Mesenchymal stem cell (in vitro differentiated cells and primary cell): ENCODE measurements around the gene ANO10.
"Not testable (repeated sequence)": the region's sequence is repeated elsewhere in the genome, so short reads cannot be mapped to it uniquely, and the experiment has no call there.

Experiments used
- DNase-seq: peaks from one replicate; pipeline ENCODE4 v3.0.0-alpha.2; 2013
- H2AFZ ChIP-seq: one replicate; pipeline ENCODE4 v1.6.1; 2013; ENCODE audit warnings: low read depth, mild to moderate bottlenecking, control low read depth, inconsistent platforms, low read length, moderate library complexity
- H2AK5ac ChIP-seq: 2 replicates; pipeline ENCODE4 v1.6.1; 2013; ENCODE audit warnings: low read length, moderate library complexity, mild to moderate bottlenecking, inconsistent platforms; ENCODE audit not compliant: severe bottlenecking
- H2BK120ac ChIP-seq: one replicate; pipeline ENCODE4 v1.6.1; 2013; ENCODE audit warnings: low read depth, mild to moderate bottlenecking, inconsistent platforms, low read length, moderate library complexity
- H2BK12ac ChIP-seq, 2 experiments: one replicate each; pipeline ENCODE4 v1.6.1; 2013; ENCODE audit warnings: inconsistent platforms in 2 of 2, low read length in 2 of 2, mild to moderate bottlenecking in 2 of 2, moderate library complexity in 2 of 2, control low read depth in 1 of 2
- H2BK15ac ChIP-seq: one replicate; pipeline ENCODE4 v1.6.1; 2013; ENCODE audit warnings: mild to moderate bottlenecking, low read depth, inconsistent platforms; ENCODE audit not compliant: poor library complexity, severe bottlenecking
- H2BK5ac ChIP-seq: 2 replicates; pipeline ENCODE4 v1.6.1; 2013; ENCODE audit warnings: low read depth, mild to moderate bottlenecking, low read length, control low read depth, inconsistent platforms; ENCODE audit not compliant: poor library complexity, severe bottlenecking
- H3K14ac ChIP-seq, 2 experiments: one replicate each; pipeline ENCODE4 v1.6.1; 2013; ENCODE audit warnings: inconsistent platforms in 2 of 2, low read length in 2 of 2, control low read depth in 1 of 2, mild to moderate bottlenecking in 1 of 2, moderate library complexity in 1 of 2
- H3K18ac ChIP-seq, 2 experiments: one replicate each; pipeline ENCODE4 v1.6.1; 2013; ENCODE audit warnings: inconsistent platforms in 2 of 2, low read length in 2 of 2, control low read depth in 1 of 2, low read depth in 1 of 2, mild to moderate bottlenecking in 1 of 2
- H3K23ac ChIP-seq, 2 experiments: one replicate each; pipeline ENCODE4 v1.6.1; 2013; ENCODE audit warnings: inconsistent platforms in 2 of 2, low read length in 2 of 2, mild to moderate bottlenecking in 2 of 2, moderate library complexity in 2 of 2, control low read depth in 1 of 2
- H3K27ac ChIP-seq: 2 replicates; pipeline ENCODE4 v1.5.1; 2013; ENCODE audit warnings: mild to moderate bottlenecking, moderate library complexity, low read length, control low read depth, inconsistent platforms; ENCODE audit not compliant: poor library complexity, severe bottlenecking
- H3K27me3 ChIP-seq, 2 experiments: 2 replicates each; pipeline versions ENCODE4 v1.6.1 to v1.7.0; 2013; ENCODE audit warnings: low read length in 2 of 2, mild to moderate bottlenecking in 2 of 2, moderate library complexity in 2 of 2, control low read depth in 1 of 2, inconsistent platforms in 1 of 2; ENCODE audit not compliant: control insufficient read depth in 1 of 2, insufficient read depth in 1 of 2
- H3K36me3 ChIP-seq, 2 experiments: 2 replicates each; pipeline versions ENCODE4 v1.6.1 to v1.7.0; 2013; ENCODE audit warnings: low read length in 2 of 2, control low read depth in 1 of 2, inconsistent platforms in 1 of 2, low read depth in 1 of 2, mild to moderate bottlenecking in 1 of 2; ENCODE audit not compliant: insufficient read depth in 2 of 2, control insufficient read depth in 1 of 2
- H3K4ac ChIP-seq, 2 experiments: one replicate each; pipeline ENCODE4 v1.6.1; 2013; ENCODE audit warnings: inconsistent platforms in 2 of 2, low read length in 2 of 2, mild to moderate bottlenecking in 2 of 2, moderate library complexity in 2 of 2, control low read depth in 1 of 2, low read depth in 1 of 2
- H3K4me1 ChIP-seq: 2 replicates; pipeline ENCODE4 v1.6.1; 2013; ENCODE audit warnings: low read depth, low read length, control low read depth; ENCODE audit not compliant: control insufficient read depth, insufficient read depth
- H3K4me2 ChIP-seq: 2 replicates; pipeline ENCODE4 v1.6.1; 2013; ENCODE audit warnings: low read length, mild to moderate bottlenecking, inconsistent platforms; ENCODE audit not compliant: poor library complexity, severe bottlenecking
- H3K4me3 ChIP-seq, 2 experiments: 2 replicates each; pipeline versions ENCODE4 v1.5.1 to v1.7.0; 2013; ENCODE audit warnings: low read length in 2 of 2, mild to moderate bottlenecking in 2 of 2, control low read depth in 1 of 2, low read depth in 1 of 2; ENCODE audit not compliant: insufficient read depth in 1 of 2
- H3K79me1 ChIP-seq: replicated peaks from 2 replicates; pipeline ENCODE4 v1.6.1; 2013; ENCODE audit warnings: mild to moderate bottlenecking, control low read depth, low read length, inconsistent platforms; ENCODE audit not compliant: poor library complexity, severe bottlenecking
- H3K9ac ChIP-seq: 2 replicates; pipeline ENCODE4 v1.7.0; 2013; ENCODE audit warnings: mild to moderate bottlenecking, low read length, moderate library complexity
- H3K9me3 ChIP-seq: 2 replicates; pipeline ENCODE4 v1.7.0; 2013; ENCODE audit warnings: mild to moderate bottlenecking, low read length; ENCODE audit not compliant: control insufficient read depth
- H4K8ac ChIP-seq: one replicate; pipeline ENCODE4 v1.6.1; 2013; ENCODE audit warnings: inconsistent platforms, mild to moderate bottlenecking, low read length, moderate library complexity
- H4K91ac ChIP-seq: one replicate; pipeline ENCODE4 v1.6.1; 2013; ENCODE audit warnings: mild to moderate bottlenecking, low read length, inconsistent platforms
- WGBS: methylation state at CpG from one replicate; pipeline ENCODE4 v1.1.7; 2013; ENCODE audit warnings: mixed read lengths; 5-methylcytosine and 5-hydroxymethylcytosine counted together

Gene ANO10

GRCh38 chr3:43591866-43592265 lies 29.9 kb downstream of the ANO10 start:
- peaks cover 12 to 13% of the 10 kb centered on the region in 2 experiments for H3K36me3 ChIP-seq
- not testable (repeated sequence) for H3K14ac ChIP-seq, H3K18ac ChIP-seq, H3K27me3 ChIP-seq, H2AFZ ChIP-seq, H2BK120ac ChIP-seq, H2BK5ac ChIP-seq, DNase-seq, H3K27ac ChIP-seq, H2AK5ac ChIP-seq, H3K9me3 ChIP-seq, H2BK12ac ChIP-seq, H3K4me1 ChIP-seq, H3K4me2 ChIP-seq, H3K4me3 ChIP-seq, H3K9ac ChIP-seq, H4K8ac ChIP-seq, H3K4ac ChIP-seq, H3K23ac ChIP-seq, H4K91ac ChIP-seq, H2BK15ac ChIP-seq
- 96% methylated on average over 10 of the region's 10 CpGs for WGBS
- H3K79me1 ChIP-seq = peaks cover 13% of the 10 kb centered on the region

GRCh38 chr3:43587303-43587702 lies 34.5 kb downstream of the ANO10 start:
- 98% methylated on average over 3 of the region's 3 CpGs for WGBS
- H3K4me3 ChIP-seq = no peak overlapping the region
- peaks cover 12% of the 10 kb centered on the region in 2 experiments for H3K36me3 ChIP-seq
- no peaks in the 10 kb centered on the region for H3K9me3 ChIP-seq
- H2BK120ac ChIP-seq = no peak overlapping the region
- H3K27me3 ChIP-seq = no peaks in the 10 kb centered on the region
- no peak overlapping the region for H2AK5ac ChIP-seq
- H3K4ac ChIP-seq = peak overlapping the region in 1 of 2 experiments; percentile 46
- peaks cover 20% of the 10 kb centered on the region for H3K79me1 ChIP-seq
- H2BK5ac ChIP-seq = no peak overlapping the region
- no peak overlapping the region for H3K14ac ChIP-seq
- H2BK12ac ChIP-seq = no peak overlapping the region
- no peak overlapping the region for H2AFZ ChIP-seq
- H4K91ac ChIP-seq = no peak overlapping the region
- no peak overlapping the region for H2BK15ac ChIP-seq
- DNase-seq = no peak
- H3K9ac ChIP-seq = no peak overlapping the region
- no peak overlapping the region for H3K23ac ChIP-seq
- peaks cover 6% of the 10 kb centered on the region for H3K4me1 ChIP-seq
- no peak overlapping the region for H3K27ac ChIP-seq
- no peak overlapping the region for H3K4me2 ChIP-seq
- H4K8ac ChIP-seq = no peak overlapping the region
- no peak overlapping the region for H3K18ac ChIP-seq

- peaks cover 12% of the 10 kb centered on the region for H3K79me1 ChIP-seq
- H3K4me2 ChIP-seq = no peak overlapping the region
- H3K4me3 ChIP-seq = no peak overlapping the region
- no peak overlapping the region for H2AK5ac ChIP-seq
- no peaks in the 10 kb centered on the region for H3K27me3 ChIP-seq
- H2BK5ac ChIP-seq = no peak overlapping the region
- no peak overlapping the region for H3K23ac ChIP-seq
- H2BK12ac ChIP-seq = no peak overlapping the region
- H3K9me3 ChIP-seq = no peaks in the 10 kb centered on the region
- H2BK15ac ChIP-seq = no peak overlapping the region
- H3K36me3 ChIP-seq = no peaks in the 10 kb centered on the region
- H4K8ac ChIP-seq = no peak overlapping the region
- H3K18ac ChIP-seq = no peak overlapping the region
- H4K91ac ChIP-seq = peak overlapping the region; percentile 3
- no peak overlapping the region for H2AFZ ChIP-seq
- peaks cover 6% of the 10 kb centered on the region for H3K4me1 ChIP-seq
- 97% methylated on average over 13 of the region's 14 CpGs for WGBS
- no peak overlapping the region for H3K4ac ChIP-seq
- no peak overlapping the region for H3K27ac ChIP-seq
- no peak overlapping the region for H3K9ac ChIP-seq
- peak; percentile 33 for DNase-seq
- no peak overlapping the region for H2BK120ac ChIP-seq
- H3K14ac ChIP-seq = no peak overlapping the region
Measured at GRCh38 chr3:43584043-43584826, 37.6 kb downstream of the ANO10 start.

- WGBS = 99% methylated on average over 4 of the region's 4 CpGs
Measured at GRCh38 chr3:43583481-43583880, 38.3 kb downstream of the ANO10 start.

More at GRCh38 chr3:43583481-43583880, 38.3 kb downstream of the ANO10 start:
- H3K36me3 ChIP-seq = no peaks in the 10 kb centered on the region
- no peak overlapping the region for H2AFZ ChIP-seq
- no peak overlapping the region for H2BK15ac ChIP-seq
- no peak overlapping the region for H4K8ac ChIP-seq
- H2BK12ac ChIP-seq = no peak overlapping the region
- no peak for DNase-seq
- H3K27ac ChIP-seq = no peak overlapping the region
- no peak overlapping the region for H3K18ac ChIP-seq
- no peak overlapping the region for H3K4me2 ChIP-seq
- no peak overlapping the region for H3K14ac ChIP-seq
- no peaks in the 10 kb centered on the region for H3K27me3 ChIP-seq
- no peak overlapping the region for H2BK120ac ChIP-seq
- no peak overlapping the region for H3K4ac ChIP-seq
- no peak overlapping the region for H3K4me3 ChIP-seq
- H4K91ac ChIP-seq = no peak overlapping the region
- peaks cover 6% of the 10 kb centered on the region for H3K4me1 ChIP-seq
- no peaks in the 10 kb centered on the region for H3K9me3 ChIP-seq
- no peak overlapping the region for H3K23ac ChIP-seq
- H3K79me1 ChIP-seq = peaks cover 12% of the 10 kb centered on the region
- H3K9ac ChIP-seq = no peak overlapping the region
- H2AK5ac ChIP-seq = no peak overlapping the region
- H2BK5ac ChIP-seq = no peak overlapping the region
